GM23338 (cell line): Measurements from ENCODE around the gene CDK5RAP2. TPM values are rescaled to one million over a fixed set of nuclear protein-coding genes. Genes with fewer than 3 reads are reported as not detected.

Experiments used
- ATAC-seq: fragments of 200-7000 bp; cut with Tn5 transposase; 3 replicates; pipeline ENCODE4 v1.9.1; 2020
- DNase-seq: peaks from one replicate; pipeline ENCODE4 v3.0.0-alpha.2; 2015; ENCODE audit warnings: low spot score
- H2AFZ ChIP-seq: fragments of 200-600 bp; sonication (generic); 2 replicates; pipeline ENCODE4 v1.8.0; 2016; ENCODE audit warnings: antibody characterized with exemption, mild to moderate bottlenecking, moderate library complexity
- H3F3A ChIP-seq: fragments of 200-600 bp; sonication (generic); replicated peaks from 2 replicates; pipeline ENCODE4 v1.8.0; 2017; ENCODE audit warnings: antibody characterized with exemption, mixed run types, low read depth
- H3K27ac ChIP-seq: fragments of 200-600 bp; sonication (generic); 2 replicates; pipeline ENCODE4 v1.6.1; 2016; ENCODE audit warnings: low read depth
- H3K27me3 ChIP-seq: fragments of 200-600 bp; sonication (generic); 2 replicates; pipeline ENCODE4 v1.8.0; 2016; ENCODE audit warnings: mild to moderate bottlenecking, mixed run types, moderate library complexity; ENCODE audit not compliant: insufficient read depth
- H3K36me3 ChIP-seq: fragments of 200-600 bp; sonication (generic); 2 replicates; pipeline ENCODE4 v1.8.0; 2016; ENCODE audit warnings: mild to moderate bottlenecking; ENCODE audit not compliant: insufficient read depth
- H3K4me1 ChIP-seq: fragments of 200-600 bp; sonication (generic); 2 replicates; pipeline ENCODE4 v1.8.0; 2016; ENCODE audit warnings: mild to moderate bottlenecking, moderate library complexity; ENCODE audit not compliant: insufficient read depth
- H3K4me2 ChIP-seq: fragments of 200-600 bp; sonication (generic); 2 replicates; pipeline ENCODE4 v1.7.1; 2017; ENCODE audit warnings: mixed run types
- H3K4me3 ChIP-seq: fragments of 200-600 bp; sonication (generic); 2 replicates; pipeline ENCODE4 v1.6.1; 2016; ENCODE audit warnings: mixed run types
- H3K79me2 ChIP-seq: fragments of 200-600 bp; sonication (generic); replicated peaks from 2 replicates; pipeline ENCODE4 v1.8.0; 2017; ENCODE audit warnings: mild to moderate bottlenecking; ENCODE audit not compliant: insufficient read depth
- H3K9me2 ChIP-seq: fragments of 200-600 bp; sonication (generic); 2 replicates; pipeline ENCODE4 v1.8.0; 2017; ENCODE audit not compliant: insufficient read depth
- H4K20me1 ChIP-seq: fragments of 200-600 bp; sonication (generic); replicated peaks from 2 replicates; pipeline ENCODE4 v1.8.0; 2017; ENCODE audit warnings: mild to moderate bottlenecking; ENCODE audit not compliant: insufficient read depth
- H3K27ac Mint-ChIP-seq: 2 replicates; pipeline ENCODE4 v1.8.0; 2020; ENCODE audit warnings: inconsistent platforms, mild to moderate bottlenecking, moderate library complexity, mixed read lengths
- H3K27me3 Mint-ChIP-seq: 3 replicates; pipeline ENCODE4 v1.8.0; 2022; ENCODE audit warnings: low read depth, mild to moderate bottlenecking, moderate library complexity, mixed read lengths, inconsistent platforms; ENCODE audit not compliant: insufficient read depth, poor library complexity
- H3K36me3 Mint-ChIP-seq: 3 replicates; pipeline ENCODE4 v1.8.0; 2021; ENCODE audit warnings: low read depth, mild to moderate bottlenecking, inconsistent platforms, moderate library complexity, mixed read lengths
- H3K4me1 Mint-ChIP-seq: 3 replicates; pipeline ENCODE4 v1.8.0; 2020; ENCODE audit warnings: mild to moderate bottlenecking, inconsistent platforms, mixed read lengths
- H3K4me3 Mint-ChIP-seq: 3 replicates; pipeline ENCODE4 v1.8.0; 2021; ENCODE audit warnings: moderate library complexity, mild to moderate bottlenecking, inconsistent platforms, mixed read lengths
- H3K9me3 Mint-ChIP-seq: 3 replicates; pipeline ENCODE4 v1.8.0; 2020; ENCODE audit warnings: moderate library complexity, mild to moderate bottlenecking, inconsistent platforms, mixed read lengths
- CREB1 ChIP-seq: fragments of 250-450 bp; sonication (Bioruptor Pico); IDR thresholded peaks from 2 replicates; pipeline ENCODE4 v1.5.0; 2020; ENCODE audit warnings: low read depth, mild to moderate bottlenecking, moderate library complexity
- CTCF ChIP-seq, 2 experiments: fragments of 200-600 bp in 1 of 2; sonication (generic) in 1 of 2; conservative IDR thresholded peaks; 2 replicates each; pipeline versions ENCODE4 v1.5.1 to v1.6.1; 2016 to 2017; ENCODE audit warnings: antibody characterized with exemption in 2 of 2, low read depth in 2 of 2, mild to moderate bottlenecking in 2 of 2, moderate library complexity in 1 of 2
- ETS1 ChIP-seq: IDR thresholded peaks from 2 replicates; pipeline ENCODE4 v1.6.1; 2016; ENCODE audit warnings: antibody characterized with exemption
- EZH2 ChIP-seq: fragments of 200-600 bp; sonication (generic); IDR thresholded peaks from one replicate; pipeline ENCODE4 v1.8.0; 2017; ENCODE audit warnings: antibody characterized with exemption, mild to moderate bottlenecking, low read depth; ENCODE audit not compliant: unreplicated experiment
- EZH2phosphoT487 ChIP-seq: fragments of 200-600 bp; sonication (generic); IDR thresholded peaks from one replicate; pipeline ENCODE4 v1.8.1; 2018; ENCODE audit warnings: antibody characterized with exemption; ENCODE audit not compliant: unreplicated experiment
- NANOG ChIP-seq: IDR thresholded peaks from 2 replicates; pipeline ENCODE4 v1.6.1; 2016; ENCODE audit warnings: antibody characterized with exemption, borderline replicate concordance
- POLR2AphosphoS5 ChIP-seq: IDR thresholded peaks from 2 replicates; pipeline ENCODE4 v1.6.1; 2016; ENCODE audit warnings: antibody characterized with exemption, low read depth
- STAT1 ChIP-seq: IDR thresholded peaks from one replicate; pipeline ENCODE4 v1.6.1; 2016; ENCODE audit warnings: antibody characterized with exemption; ENCODE audit not compliant: unreplicated experiment
- ZNF331 ChIP-seq: fragments of 250-450 bp; sonication (Bioruptor Pico); IDR thresholded peaks from 2 replicates; pipeline ENCODE4 v1.5.0; 2020; ENCODE audit warnings: low read depth, mild to moderate bottlenecking, moderate library complexity
- ZNF462 ChIP-seq: fragments of 250-450 bp; sonication (Bioruptor Pico); IDR thresholded peaks from 2 replicates; pipeline ENCODE4 v1.5.0; 2020; ENCODE audit warnings: mild to moderate bottlenecking, moderate library complexity
- polyA plus RNA-seq: library from polyadenylated mRNA; unstranded; fragments of >200 nt; fragmentation: Nextera tagmentation; extraction: Ambion mirVana; gene quantifications from 2 replicates; pipeline ENCODE4 v1.2.1, GENCODE V29; 2016
- total RNA-seq: library from RNA; depleted of rRNA; stranded (reverse); fragments of >200 nt; shearing (Covaris generic); gene quantifications from 2 replicates; pipeline ENCODE4 v1.2.3, GENCODE V29; 2014
- TF ChIP-seq, protein P1 (sequence below): IDR thresholded peaks from one replicate; pipeline ENCODE4 v1.6.1; 2018; ENCODE audit warnings: antibody characterized with exemption; ENCODE audit not compliant: unreplicated experiment

The CDK5RAP2 gene
- total and polyA plus RNA-seq, 2 experiments from 2014 or later, result 50.7 to 65.7 TPM

DNA sequence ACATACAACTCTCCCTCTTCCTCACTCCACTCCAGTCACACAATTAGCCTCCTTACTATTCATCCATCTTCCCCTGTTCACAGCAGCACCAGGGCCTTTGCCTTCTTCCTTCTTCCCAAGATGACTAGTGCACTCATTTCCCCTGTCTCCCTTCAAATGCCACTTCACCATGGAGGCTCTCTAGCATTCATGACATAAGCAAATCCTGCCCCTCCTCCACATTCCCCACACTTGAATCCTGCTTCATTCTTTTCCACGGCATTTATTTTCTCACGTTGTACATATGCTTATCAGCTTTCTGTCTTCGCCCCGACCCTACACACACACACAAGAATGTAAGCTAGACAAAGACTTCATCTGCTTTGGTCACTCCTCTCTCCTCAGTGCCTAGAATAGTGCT lies 133.3 kb downstream of the CDK5RAP2 start:
- H3K4me1 ChIP-seq, result no peaks in the 10 kb centered on the region
- no peak overlapping the region for H2AFZ ChIP-seq
- ATAC-seq (no peak), DNase-seq (no peak)
- H3K9me2 ChIP-seq, result no peaks in the 10 kb centered on the region
- H3K27ac Mint-ChIP-seq, result no peak overlapping the region
- peaks cover 2% of the 10 kb centered on the region; the same call in 1 of the 2 replicates for H3K36me3 ChIP-seq
- H3K4me1 Mint-ChIP-seq, result no peaks in the 10 kb centered on the region
- peaks cover 15% of the 10 kb centered on the region for H3K36me3 Mint-ChIP-seq
- no peaks in the 10 kb centered on the region for H3K27me3 Mint-ChIP-seq
- H4K20me1 ChIP-seq, result peaks cover 12% of the 10 kb centered on the region; the same call in 1 of the 2 replicates
- no peak overlapping the region for H3K4me3 ChIP-seq
- no peak overlapping the region for H3K4me3 Mint-ChIP-seq
- H3K79me2 ChIP-seq, result no peaks in the 10 kb centered on the region
- H3F3A ChIP-seq, result no peaks in the 10 kb centered on the region
- no peaks in the 10 kb centered on the region for H3K27me3 ChIP-seq
- H3K27ac ChIP-seq, result no peak overlapping the region
- no peak overlapping the region for H3K4me2 ChIP-seq
- H3K9me3 Mint-ChIP-seq, result no peaks in the 10 kb centered on the region
- TF ChIP-seq EZH2 (no peak), ETS1 (no peak), CREB1 (CRISPR knock-in tag) (no peak), ZNF331 (CRISPR knock-in tag) (no peak), ZNF462 (no peak), EZH2phosphoT487 (no peak), STAT1 (no peak), NANOG (no peak), CTCF (conservative IDR thresholded peaks at IDR 0.05; ENCODE audit: low read depth in 2 of 2) (no peak), POLR2AphosphoS5 (no peak)
- TF ChIP-seq, protein P1, sequence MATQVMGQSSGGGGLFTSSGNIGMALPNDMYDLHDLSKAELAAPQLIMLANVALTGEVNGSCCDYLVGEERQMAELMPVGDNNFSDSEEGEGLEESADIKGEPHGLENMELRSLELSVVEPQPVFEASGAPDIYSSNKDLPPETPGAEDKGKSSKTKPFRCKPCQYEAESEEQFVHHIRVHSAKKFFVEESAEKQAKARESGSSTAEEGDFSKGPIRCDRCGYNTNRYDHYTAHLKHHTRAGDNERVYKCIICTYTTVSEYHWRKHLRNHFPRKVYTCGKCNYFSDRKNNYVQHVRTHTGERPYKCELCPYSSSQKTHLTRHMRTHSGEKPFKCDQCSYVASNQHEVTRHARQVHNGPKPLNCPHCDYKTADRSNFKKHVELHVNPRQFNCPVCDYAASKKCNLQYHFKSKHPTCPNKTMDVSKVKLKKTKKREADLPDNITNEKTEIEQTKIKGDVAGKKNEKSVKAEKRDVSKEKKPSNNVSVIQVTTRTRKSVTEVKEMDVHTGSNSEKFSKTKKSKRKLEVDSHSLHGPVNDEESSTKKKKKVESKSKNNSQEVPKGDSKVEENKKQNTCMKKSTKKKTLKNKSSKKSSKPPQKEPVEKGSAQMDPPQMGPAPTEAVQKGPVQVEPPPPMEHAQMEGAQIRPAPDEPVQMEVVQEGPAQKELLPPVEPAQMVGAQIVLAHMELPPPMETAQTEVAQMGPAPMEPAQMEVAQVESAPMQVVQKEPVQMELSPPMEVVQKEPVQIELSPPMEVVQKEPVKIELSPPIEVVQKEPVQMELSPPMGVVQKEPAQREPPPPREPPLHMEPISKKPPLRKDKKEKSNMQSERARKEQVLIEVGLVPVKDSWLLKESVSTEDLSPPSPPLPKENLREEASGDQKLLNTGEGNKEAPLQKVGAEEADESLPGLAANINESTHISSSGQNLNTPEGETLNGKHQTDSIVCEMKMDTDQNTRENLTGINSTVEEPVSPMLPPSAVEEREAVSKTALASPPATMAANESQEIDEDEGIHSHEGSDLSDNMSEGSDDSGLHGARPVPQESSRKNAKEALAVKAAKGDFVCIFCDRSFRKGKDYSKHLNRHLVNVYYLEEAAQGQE, result no peak
